H1 (cell line): ENCODE data around the gene OLFM3. TPM values are rescaled to one million over a fixed set of nuclear protein-coding genes. Genes with fewer than 3 reads are reported as not detected.

ENCODE experiments used
- CTCF ChIA-PET: fragments of 300-600 bp; sonication (Branson Sonifier 250); formaldehyde crosslinking; loops from one replicate; lab custom pipeline; 2021; ENCODE audit not compliant: partially characterized antibody; lab: Charles Lee
- POLR2A ChIA-PET: fragments of 300-600 bp; sonication (Branson Sonifier 250); formaldehyde crosslinking; loops from one replicate; lab custom pipeline; 2021; ENCODE audit warnings: inconsistent platforms; ENCODE audit not compliant: partially characterized antibody; lab: Charles Lee
- DNase-seq, 2 experiments: peaks; one replicate each; pipeline versions ENCODE4 v3.0.0 to v3.0.0-alpha.2; 2010 to 2022; ENCODE audit warnings: low spot score in 2 of 2, low read depth in 1 of 2, mixed read lengths in 1 of 2
- FAIRE-seq: peaks from 2 replicates; lab custom pipeline; 2011; peaks lifted over from hg19 to GRCh38; lab: Jason Lieb, UNC
- H2AFZ ChIP-seq: 2 replicates; pipeline ENCODE4 v1.8.1; 2012; ENCODE audit warnings: low read length, inconsistent platforms
- H2AK5ac ChIP-seq: 2 replicates; pipeline ENCODE4 v1.6.1; 2013; ENCODE audit warnings: low read depth, low read length
- H2BK120ac ChIP-seq: replicated peaks from 2 replicates; pipeline ENCODE3; 2013; ENCODE audit warnings: low read depth, low read length, inconsistent platforms
- H2BK12ac ChIP-seq: 2 replicates; pipeline ENCODE4 v1.6.1; 2013; ENCODE audit warnings: low read depth, low read length
- H2BK15ac ChIP-seq: 2 replicates; pipeline ENCODE4 v1.6.1; 2013; ENCODE audit warnings: low read length
- H2BK20ac ChIP-seq: 2 replicates; pipeline ENCODE4 v1.6.1; 2013; ENCODE audit warnings: low read length
- H2BK5ac ChIP-seq: 2 replicates; pipeline ENCODE4 v1.6.1; 2013; ENCODE audit warnings: low read depth, low read length
- H3K14ac ChIP-seq: 2 replicates; pipeline ENCODE4 v1.6.1; 2013; ENCODE audit warnings: inconsistent platforms; ENCODE audit not compliant: insufficient read length
- H3K18ac ChIP-seq: 2 replicates; pipeline ENCODE4 v1.6.1; 2013; ENCODE audit warnings: low read length; ENCODE audit errors: extremely low read depth
- H3K23ac ChIP-seq: 2 replicates; pipeline ENCODE4 v1.6.1; 2013; ENCODE audit warnings: inconsistent platforms; ENCODE audit not compliant: insufficient read length
- H3K23me2 ChIP-seq: 2 replicates; pipeline ENCODE4 v1.6.1; 2013; ENCODE audit warnings: low read depth, low read length
- H3K27ac ChIP-seq: 2 replicates; pipeline ENCODE4 v1.6.1; 2011; ENCODE audit warnings: low read depth, low read length, inconsistent platforms
- H3K27me3 ChIP-seq, 4 experiments: replicated peaks in 1 of 4; 1 replicate in 1 of 4; 2 replicates in 3 of 4; pipeline versions ENCODE4 v1.6.1 to v1.8.1; 2011 to 2013; ENCODE audit warnings: low read length in 3 of 4, mild to moderate bottlenecking in 3 of 4, inconsistent platforms in 2 of 4, mixed read lengths in 2 of 4, moderate library complexity in 1 of 4; ENCODE audit not compliant: control insufficient read depth in 3 of 4, insufficient read depth in 3 of 4; ENCODE audit errors: extremely low read depth in 1 of 4
- H3K36me3 ChIP-seq, 4 experiments: 2 replicates each; pipeline versions ENCODE4 v1.6.1 to v1.8.1; 2011 to 2013; ENCODE audit warnings: mild to moderate bottlenecking in 4 of 4, low read length in 3 of 4, moderate library complexity in 2 of 4, control low read depth in 1 of 4, inconsistent platforms in 1 of 4; ENCODE audit not compliant: insufficient read depth in 4 of 4, control insufficient read depth in 2 of 4
- H3K4ac ChIP-seq: replicated peaks from 2 replicates; pipeline ENCODE3; 2013; ENCODE audit warnings: low read length, low read depth, mixed read lengths, inconsistent platforms; ENCODE audit not compliant: insufficient read length
- H3K4me1 ChIP-seq, 4 experiments: replicated peaks in 1 of 4; 1 replicate in 1 of 4; 2 replicates in 3 of 4; pipeline versions ENCODE4 v1.6.1 to v1.8.1; 2011 to 2013; ENCODE audit warnings: low read length in 3 of 4, inconsistent platforms in 2 of 4, mixed read lengths in 1 of 4; ENCODE audit not compliant: insufficient read depth in 4 of 4, control insufficient read depth in 3 of 4
- H3K4me2 ChIP-seq, 2 experiments: 2 replicates each; pipeline versions ENCODE4 v1.6.1 to v1.8.1; 2011 to 2013; ENCODE audit warnings: low read depth in 2 of 2, low read length in 2 of 2, control low read depth in 1 of 2, inconsistent platforms in 1 of 2, mild to moderate bottlenecking in 1 of 2; ENCODE audit not compliant: insufficient read depth in 1 of 2
- H3K4me3 ChIP-seq, 4 experiments: fragments of 200-600, 300-600 bp in 1 of 4; sonication (generic), shearing (Covaris generic), sonication (Bioruptor Twin) in 1 of 4; 2 replicates each; pipeline versions ENCODE4 v1.5.1 to v1.8.1; 2011 to 2016; ENCODE audit warnings: low read length in 4 of 4, low read depth in 3 of 4, control low read depth in 2 of 4, inconsistent platforms in 2 of 4, mild to moderate bottlenecking in 2 of 4, mixed read lengths in 1 of 4, moderate library complexity in 1 of 4; ENCODE audit not compliant: insufficient read depth in 2 of 4; ENCODE audit errors: extremely low read depth in 1 of 4
- H3K56ac ChIP-seq: replicated peaks from 2 replicates; pipeline ENCODE3; 2013; ENCODE audit warnings: low read depth, mild to moderate bottlenecking, mixed read lengths, low read length, inconsistent platforms; ENCODE audit not compliant: insufficient read length
- H3K79me1 ChIP-seq: 2 replicates; pipeline ENCODE4 v1.6.1; 2013; ENCODE audit warnings: low read depth, low read length, control low read depth
- H3K79me2 ChIP-seq, 2 experiments: 2 replicates each; pipeline versions ENCODE4 v1.6.1 to v1.8.1; 2012 to 2013; ENCODE audit warnings: low read length in 2 of 2, mild to moderate bottlenecking in 2 of 2, inconsistent platforms in 1 of 2; ENCODE audit not compliant: insufficient read depth in 2 of 2, control insufficient read depth in 1 of 2
- H3K9ac ChIP-seq, 4 experiments: replicated peaks in 1 of 4; 1 replicate in 1 of 4; 2 replicates in 3 of 4; pipeline versions ENCODE4 v1.6.1 to v1.8.1; 2011 to 2013; ENCODE audit warnings: low read depth in 3 of 4, low read length in 3 of 4, control low read depth in 2 of 4, mild to moderate bottlenecking in 2 of 4, moderate library complexity in 2 of 4, inconsistent platforms in 1 of 4; ENCODE audit errors: extremely low read depth in 1 of 4
- H3K9me3 ChIP-seq, 2 experiments: 2 replicates each; pipeline versions ENCODE4 v1.6.1 to v1.8.1; 2012 to 2013; ENCODE audit warnings: mild to moderate bottlenecking in 2 of 2, moderate library complexity in 2 of 2, control low read depth in 1 of 2, inconsistent platforms in 1 of 2, low read depth in 1 of 2, low read length in 1 of 2, mixed read lengths in 1 of 2; ENCODE audit not compliant: insufficient read depth in 2 of 2
- H4K20me1 ChIP-seq, 2 experiments: replicated peaks in 1 of 2; 2 replicates each; pipeline versions ENCODE3 to v1.8.1; 2011 to 2013; ENCODE audit warnings: inconsistent platforms in 2 of 2, low read length in 2 of 2, mild to moderate bottlenecking in 1 of 2; ENCODE audit not compliant: insufficient read depth in 2 of 2, control insufficient read depth in 1 of 2
- H4K5ac ChIP-seq: 2 replicates; pipeline ENCODE4 v1.6.1; 2013; ENCODE audit warnings: low read length, low read depth, mixed read lengths, inconsistent platforms; ENCODE audit not compliant: insufficient read length
- H4K8ac ChIP-seq: 2 replicates; pipeline ENCODE4 v1.8.0; 2013; ENCODE audit warnings: mild to moderate bottlenecking, moderate library complexity, low read length, inconsistent platforms; ENCODE audit not compliant: insufficient read depth; ENCODE audit errors: extremely low read depth
- H4K91ac ChIP-seq: replicated peaks from 2 replicates; pipeline ENCODE3; 2013; ENCODE audit warnings: low read length, mixed read lengths, inconsistent platforms; ENCODE audit not compliant: insufficient read length
- SP1 ChIP-seq: IDR thresholded peaks from 2 replicates; pipeline ENCODE4 v1.6.1; 2011; ENCODE audit warnings: low read depth, low read length
- WGBS, 2 experiments: shearing (Covaris generic) in 1 of 2; methylation state at CpG; one replicate each; pipeline versions ENCODE4 v1.1.6 to v1.1.7; 2013 to 2015; ENCODE audit warnings: low lambda C conversion rate in 2 of 2, mixed read lengths in 2 of 2, inconsistent platforms in 1 of 2, low coverage in 1 of 2, missing lambda C conversion rate in 1 of 2; ENCODE audit not compliant: insufficient replicate concordance in 2 of 2, insufficient coverage in 1 of 2, insufficient read length in 1 of 2; ENCODE audit errors: extremely low coverage in 1 of 2, missing lambda C conversion rate in 1 of 2; 5-methylcytosine and 5-hydroxymethylcytosine counted together
- polyA plus RNA-seq, 7 experiments: library from polyadenylated mRNA; depleted of rRNA in 3 of 7; stranded (reverse) in 5 of 7; unstranded in 2 of 7; fragments of >200 nt in 5 of 7; fragments of 200-250 nt in 2 of 7; gene quantifications; 1 replicate in 5 of 7; 2 replicates in 1 of 7; 4 replicates in 1 of 7; pipeline versions ENCODE4 v1.2.1 to v1.2.3, GENCODE V29; 2011 to 2013; ENCODE audit warnings: missing spikeins in 2 of 7, mixed read lengths in 2 of 7
- total RNA-seq: library from RNA; stranded (reverse); fragmentation: NEBNext Ultra II Directional; extraction: Animal tissue kit (Norgen Biotek cat#: 25700); gene quantifications from 2 replicates; pipeline ENCODE4 v1.2.1, GENCODE V29; 2021
- TF ChIP-seq, protein P1 (sequence below): IDR thresholded peaks from 2 replicates; pipeline ENCODE4 v1.6.1; 2011; ENCODE audit warnings: low read length, improper control_type of control experiment
- TF ChIP-seq, protein P2 (sequence below): IDR thresholded peaks from 2 replicates; pipeline ENCODE4 v1.6.1; 2012; ENCODE audit warnings: inconsistent platforms

The OLFM3 gene
- total and polyA plus RNA-seq, 2 of the 8 experiments (the other 6 are each of a cell fraction or from before 2014, with no cell fraction given), result 0.30 to 0.32 TPM

DNA sequence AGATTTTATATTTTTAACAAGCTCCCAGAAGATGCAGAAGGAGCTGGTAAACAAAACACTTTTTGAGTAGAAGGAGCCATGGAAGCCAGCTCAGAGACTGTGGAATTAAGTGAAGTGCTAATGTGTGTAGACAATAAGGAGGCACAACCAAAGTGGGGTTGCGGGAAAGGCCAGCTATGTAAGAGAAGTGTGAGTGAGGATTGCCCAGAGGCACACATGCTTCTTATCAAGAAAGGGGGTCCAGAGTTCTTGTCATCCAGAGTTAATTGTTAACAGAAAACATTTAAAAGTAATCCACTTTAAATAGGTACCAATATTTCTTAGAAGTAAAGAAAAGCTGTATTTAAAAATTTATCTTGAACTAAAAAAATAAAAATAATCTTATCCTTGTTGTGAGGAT is 136.8 kb downstream of the OLFM3 start:
- Histone ChIP-seq H3K79me1 (no peaks in the 10 kb centered on the region), H2AK5ac (no peak overlapping the region), H3K9ac (no peak overlapping the region), H3K9me3 (no peaks in the 10 kb centered on the region; a peak in 1 of 4 replicates), H3K56ac (no peak overlapping the region), H2BK15ac (no peak overlapping the region), H3K18ac (no peak overlapping the region), H3K79me2 (no peaks in the 10 kb centered on the region), H4K8ac (no peak overlapping the region), H2BK12ac (no peak overlapping the region), H2BK120ac (no peak overlapping the region), H4K5ac (no peak overlapping the region), H3K14ac (no peak overlapping the region), H3K4me1 (no peaks in the 10 kb centered on the region), H2BK20ac (no peak overlapping the region), H2BK5ac (no peak overlapping the region), H4K91ac (no peak overlapping the region), H3K4ac (no peak overlapping the region), H3K23me2 (no peaks in the 10 kb centered on the region), H4K20me1 (no peaks in the 10 kb centered on the region), H3K4me2 (no peak overlapping the region), H3K23ac (no peak overlapping the region), H3K36me3 (no peaks in the 10 kb centered on the region), H3K27ac (no peak overlapping the region), H2AFZ (no peak overlapping the region), H3K27me3 (no peaks in the 10 kb centered on the region), H3K4me3 (no peak overlapping the region)
- DNase-seq, result no peak
- TF ChIP-seq, protein P1, sequence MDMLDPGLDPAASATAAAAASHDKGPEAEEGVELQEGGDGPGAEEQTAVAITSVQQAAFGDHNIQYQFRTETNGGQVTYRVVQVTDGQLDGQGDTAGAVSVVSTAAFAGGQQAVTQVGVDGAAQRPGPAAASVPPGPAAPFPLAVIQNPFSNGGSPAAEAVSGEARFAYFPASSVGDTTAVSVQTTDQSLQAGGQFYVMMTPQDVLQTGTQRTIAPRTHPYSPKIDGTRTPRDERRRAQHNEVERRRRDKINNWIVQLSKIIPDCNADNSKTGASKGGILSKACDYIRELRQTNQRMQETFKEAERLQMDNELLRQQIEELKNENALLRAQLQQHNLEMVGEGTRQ, result no peak
- no peak for TF ChIP-seq SP1
- TF ChIP-seq, protein P2, sequence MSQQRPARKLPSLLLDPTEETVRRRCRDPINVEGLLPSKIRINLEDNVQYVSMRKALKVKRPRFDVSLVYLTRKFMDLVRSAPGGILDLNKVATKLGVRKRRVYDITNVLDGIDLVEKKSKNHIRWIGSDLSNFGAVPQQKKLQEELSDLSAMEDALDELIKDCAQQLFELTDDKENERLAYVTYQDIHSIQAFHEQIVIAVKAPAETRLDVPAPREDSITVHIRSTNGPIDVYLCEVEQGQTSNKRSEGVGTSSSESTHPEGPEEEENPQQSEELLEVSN, result no peak
- ChIA-PET CTCF (no interaction called here), POLR2A (no interaction called here)
- WGBS, 2 experiments, result 95% methylated on average over 1 of the region's 1 CpG; no CpG with 5 or more reads in 1 of the 2 experiments
- no peak for FAIRE-seq
